Uterus (tissue), 2 donors: ENCODE measurements around the gene PLA2G15.

Source experiments
- POLR2A ChIP-seq, 2 donors: fragments of 450-650 bp; IDR thresholded peaks; one replicate each; pipeline ENCODE4 v1.6.1; 2016; ENCODE audit warnings: antibody characterized with exemption in 2 of 2, mild to moderate bottlenecking in 1 of 2, moderate library complexity in 1 of 2
- TF ChIP-seq, protein P1 (sequence below), 4 experiments: fragments of 200-600 bp in 2 of 4; fragments of 450-650 bp in 2 of 4; sonication (generic) in 2 of 4; IDR thresholded peaks; one replicate each; pipeline ENCODE4 v1.5.1; 2016 to 2019; ENCODE audit warnings: antibody characterized with exemption in 4 of 4, mild to moderate bottlenecking in 2 of 4, moderate library complexity in 1 of 4

DNA sequence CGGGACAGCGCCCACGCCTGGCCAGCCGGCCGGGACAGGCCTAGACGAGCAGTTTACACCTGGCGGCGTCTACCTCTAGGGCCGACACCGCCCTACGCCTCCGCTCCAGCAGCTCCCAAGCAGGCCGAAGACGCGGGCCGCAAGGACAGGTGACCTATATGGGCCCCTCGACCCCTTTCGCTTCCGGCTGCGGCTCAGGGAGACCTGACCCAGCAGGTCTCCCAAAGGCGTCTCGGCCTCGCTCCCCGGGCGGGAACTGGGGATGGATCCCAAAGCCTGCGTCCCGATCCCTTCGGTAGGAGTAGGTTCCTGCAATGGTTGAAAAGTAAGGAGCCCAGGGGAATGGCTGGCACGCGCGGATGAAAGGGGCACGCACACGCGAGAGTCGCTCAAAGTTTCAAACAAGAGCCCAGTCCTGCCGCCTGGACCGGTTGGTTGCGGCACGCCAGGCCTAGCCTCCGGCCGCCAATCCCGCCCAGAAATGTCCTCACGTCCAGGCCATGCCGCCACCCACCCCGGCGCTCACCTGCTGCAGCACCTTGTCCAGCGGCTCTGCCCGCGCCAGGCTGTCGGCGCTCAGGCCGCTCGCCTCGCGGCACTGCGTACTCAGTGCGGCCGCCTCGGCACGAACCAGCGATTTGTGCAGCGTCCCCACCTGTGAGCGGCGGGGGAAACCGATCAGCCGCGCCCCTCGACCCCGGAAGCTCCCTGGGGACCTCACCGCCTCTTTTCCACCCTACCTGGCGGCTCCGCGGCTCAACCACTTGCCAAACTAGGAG, 9.9 kb upstream of the PLA2G15 start:
- TF ChIP-seq, protein P1, sequence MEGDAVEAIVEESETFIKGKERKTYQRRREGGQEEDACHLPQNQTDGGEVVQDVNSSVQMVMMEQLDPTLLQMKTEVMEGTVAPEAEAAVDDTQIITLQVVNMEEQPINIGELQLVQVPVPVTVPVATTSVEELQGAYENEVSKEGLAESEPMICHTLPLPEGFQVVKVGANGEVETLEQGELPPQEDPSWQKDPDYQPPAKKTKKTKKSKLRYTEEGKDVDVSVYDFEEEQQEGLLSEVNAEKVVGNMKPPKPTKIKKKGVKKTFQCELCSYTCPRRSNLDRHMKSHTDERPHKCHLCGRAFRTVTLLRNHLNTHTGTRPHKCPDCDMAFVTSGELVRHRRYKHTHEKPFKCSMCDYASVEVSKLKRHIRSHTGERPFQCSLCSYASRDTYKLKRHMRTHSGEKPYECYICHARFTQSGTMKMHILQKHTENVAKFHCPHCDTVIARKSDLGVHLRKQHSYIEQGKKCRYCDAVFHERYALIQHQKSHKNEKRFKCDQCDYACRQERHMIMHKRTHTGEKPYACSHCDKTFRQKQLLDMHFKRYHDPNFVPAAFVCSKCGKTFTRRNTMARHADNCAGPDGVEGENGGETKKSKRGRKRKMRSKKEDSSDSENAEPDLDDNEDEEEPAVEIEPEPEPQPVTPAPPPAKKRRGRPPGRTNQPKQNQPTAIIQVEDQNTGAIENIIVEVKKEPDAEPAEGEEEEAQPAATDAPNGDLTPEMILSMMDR (IDR thresholded peaks at IDR 0.05) = no peak
- TF ChIP-seq POLR2A (IDR thresholded peaks at IDR 0.05) = no peak
